Activated CD4-positive, alpha-beta T cell treated with anti-CD3 and anti-CD28 coated beads, Interleukin-2, amount 50 U/mL, for 4 hours (primary cell): ENCODE data around the gene C2CD3.

Experiments
- DNase-seq, 2 experiments: peaks; one replicate each; pipeline ENCODE4 v3.0.0-alpha.2; 2020

Gene C2CD3

GRCh38 chr11:74170694-74171629 is at the start of gene C2CD3, which contains the start of gene PPME1:
TSS of gene C2CD3 (minus strand) at chr11:74171002. CDS start at chr11:74170792, 210 bp downstream.
TSS of gene PPME1 (plus strand) at chr11:74171289. CDS start at chr11:74171422, 133 bp downstream.
- peak; percentile 95 to 97 for DNase-seq

GRCh38 chr11:74220376-74220775 is 49.6 kb upstream of the C2CD3 start:
- no peak for DNase-seq

GRCh38 chr11:74212533-74212932 is 41.7 kb upstream of the C2CD3 start:
- no peak for DNase-seq

- DNase-seq: no peak
Observed at GRCh38 chr11:74208507-74208906, 37.7 kb upstream of the C2CD3 start.

- DNase-seq: no peak
Observed at GRCh38 chr11:74206746-74207145, 35.9 kb upstream of the C2CD3 start.

- DNase-seq: no peak
Observed at GRCh38 chr11:74205181-74205580, 34.4 kb upstream of the C2CD3 start.

GRCh38 chr11:74204701-74205100 is 33.9 kb upstream of the C2CD3 start:
- DNase-seq: no peak

- no peak for DNase-seq
Observed at GRCh38 chr11:74203966-74204365, 33.2 kb upstream of the C2CD3 start.

GRCh38 chr11:74196781-74197486 is 26.1 kb upstream of the C2CD3 start:
- DNase-seq: no peak

GRCh38 chr11:74195828-74196227 is 25.0 kb upstream of the C2CD3 start:
- DNase-seq: no peak

- no peak for DNase-seq
Observed at GRCh38 chr11:74185695-74186094, 14.9 kb upstream of the C2CD3 start.

- no peak for DNase-seq
Observed at GRCh38 chr11:74185285-74185684, 14.5 kb upstream of the C2CD3 start.

- DNase-seq: no peak
Observed at GRCh38 chr11:74182635-74183034, 11.8 kb upstream of the C2CD3 start.

GRCh38 chr11:74179234-74180052 is 8.6 kb upstream of the C2CD3 start:
- DNase-seq: no peak

GRCh38 chr11:74175920-74176319 is 5.1 kb upstream of the C2CD3 start:
- no peak for DNase-seq

GRCh38 chr11:74171997-74172396 is 1.2 kb upstream of the C2CD3 start:
- DNase-seq: no peak

GRCh38 chr11:74171630-74171968 is 797 bp upstream of the C2CD3 start:
- DNase-seq: no peak

- DNase-seq: no peak
Observed at GRCh38 chr11:74169738-74170458, 904 bp downstream of the C2CD3 start.

- DNase-seq: no peak
Observed at GRCh38 chr11:74168838-74169237, 2.0 kb downstream of the C2CD3 start.

- DNase-seq: no peak
Observed at GRCh38 chr11:74162681-74163467, 7.9 kb downstream of the C2CD3 start.

- no peak for DNase-seq
Observed at GRCh38 chr11:74159642-74160041, 11.2 kb downstream of the C2CD3 start.

- DNase-seq: no peak
Observed at GRCh38 chr11:74157169-74157568, 13.6 kb downstream of the C2CD3 start.
